ENCODE measurements around the gene CD37.

DNA sequence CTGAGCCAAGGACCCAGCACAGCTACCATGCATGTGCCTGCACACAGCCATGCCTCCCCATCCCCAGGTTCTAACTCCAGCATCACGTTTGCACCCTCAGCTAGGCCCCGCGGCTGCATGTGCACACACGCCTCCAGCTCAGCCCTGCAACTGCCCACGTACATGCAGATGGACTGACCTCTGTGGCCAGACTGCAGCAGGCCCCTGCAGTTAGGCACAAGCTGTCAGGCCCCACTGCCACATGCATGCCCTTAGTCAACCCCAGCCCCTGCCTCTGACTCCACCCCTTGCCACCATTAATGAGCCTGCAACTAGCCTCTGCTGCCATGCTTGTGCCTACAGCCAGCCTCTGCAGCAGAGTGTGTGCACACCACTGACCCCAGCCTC lies 33.3 kb upstream of the CD37 start:
- TF ChIP-seq EZH2 (IDR thresholded peaks at IDR 0.05; ENCODE audit: low read length, missing control alignments): no peak
- TF ChIP-seq CTCF (conservative IDR thresholded peaks at IDR 0.05 in 1 of 2, IDR thresholded peaks at IDR 0.05 in 1 of 2; ENCODE audit: low read depth in 1 of 2, low read length in 2 of 2): no peak
